AG04449 (cell line): ENCODE results near the gene SLC6A6.
A peak's percentile ranks its signal among the peaks of the same experiment; 100 is the strongest.

Source experiments
- CTCF ChIA-PET: fragments of 350-600 bp; formaldehyde crosslinking; extraction: SDS; loops from one replicate; lab custom pipeline; 2021; ENCODE audit warnings: antibody characterized with exemption; lab: Yijun Ruan, JAX
- POLR2A ChIA-PET: fragments of 400-600, 350-600 bp; formaldehyde crosslinking; extraction: SDS; loops from one replicate; lab custom pipeline; 2020; ENCODE audit warnings: antibody characterized with exemption, inconsistent platforms; lab: Yijun Ruan, JAX
- DNase-seq: peaks from one replicate; pipeline ENCODE4 v3.0.0-alpha.2; 2010; ENCODE audit warnings: low read depth, low spot score
- H3K4me3 ChIP-seq: 2 replicates; pipeline ENCODE4 v1.5.1; 2011; ENCODE audit warnings: low read depth, mild to moderate bottlenecking, control low read depth, low read length
- TF ChIP-seq, protein P1 (sequence below): IDR thresholded peaks from one replicate; pipeline ENCODE4 v1.5.1; 2011; ENCODE audit warnings: mild to moderate bottlenecking, moderate library complexity, low read length, control low read depth, inconsistent platforms; ENCODE audit not compliant: insufficient read depth; ENCODE audit errors: missing control alignments

SLC6A6 gene

DNA sequence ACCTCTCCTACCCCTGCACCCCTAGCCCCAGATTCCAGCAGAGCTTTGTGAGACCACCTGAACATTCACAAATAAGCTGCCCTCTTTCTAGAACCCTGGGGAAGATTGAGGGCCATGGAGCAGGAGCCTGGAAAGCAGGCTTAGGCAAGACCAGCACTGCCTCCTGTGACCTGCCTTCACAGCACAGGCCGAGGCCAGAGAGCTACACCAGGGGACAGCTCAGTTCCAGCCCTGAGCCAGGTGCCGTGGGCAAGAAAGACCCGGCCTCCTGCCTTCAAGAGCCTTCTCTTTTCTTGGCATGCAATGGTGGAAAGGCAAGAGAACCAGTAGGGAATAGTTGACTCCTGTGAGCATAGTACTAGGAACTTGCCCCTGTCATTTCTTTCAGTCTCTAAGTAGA, 48.1 kb downstream of the SLC6A6 start:
- ChIA-PET POLR2A (no interaction called here), CTCF (interaction anchor here (1.6 to 14.7 kb wide), 3 partner anchors 20 to 248 kb away, joined by 3 to 303 read pairs (median 188); no protein-coding TSS in a partner anchor)

DNA sequence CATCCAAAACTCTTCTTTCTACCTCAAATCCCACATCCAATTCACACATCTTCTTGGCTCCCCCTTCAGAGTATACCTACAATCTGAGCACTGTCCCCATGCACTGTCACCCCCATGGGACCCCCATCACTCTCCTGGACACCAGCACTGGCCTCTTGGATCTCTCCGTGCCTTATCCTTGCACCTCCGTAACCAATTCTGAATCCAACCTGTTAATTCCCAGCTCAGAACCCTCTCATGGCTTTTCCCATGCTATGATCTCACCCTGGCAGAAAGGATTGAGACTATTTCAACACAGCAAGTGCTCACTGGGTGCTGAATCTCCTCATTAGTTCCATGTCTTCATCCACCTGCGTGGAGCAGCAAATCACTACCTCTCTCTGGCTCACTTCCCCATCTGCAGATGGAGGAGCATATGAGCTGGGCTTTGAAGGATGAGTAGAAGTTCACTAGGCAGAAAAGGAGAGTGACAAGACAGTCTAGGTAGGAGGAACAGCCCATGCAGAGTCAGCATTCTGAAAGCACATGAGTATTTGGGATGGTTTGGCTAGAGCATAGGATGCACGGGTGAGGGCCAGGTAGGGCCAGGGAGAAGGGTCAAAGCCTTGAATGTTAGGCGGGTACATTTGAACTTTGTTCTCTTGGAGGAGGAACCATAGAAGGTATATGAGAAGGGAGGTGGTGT, 48.7 kb downstream of the SLC6A6 start:
- TF ChIP-seq, protein P1, sequence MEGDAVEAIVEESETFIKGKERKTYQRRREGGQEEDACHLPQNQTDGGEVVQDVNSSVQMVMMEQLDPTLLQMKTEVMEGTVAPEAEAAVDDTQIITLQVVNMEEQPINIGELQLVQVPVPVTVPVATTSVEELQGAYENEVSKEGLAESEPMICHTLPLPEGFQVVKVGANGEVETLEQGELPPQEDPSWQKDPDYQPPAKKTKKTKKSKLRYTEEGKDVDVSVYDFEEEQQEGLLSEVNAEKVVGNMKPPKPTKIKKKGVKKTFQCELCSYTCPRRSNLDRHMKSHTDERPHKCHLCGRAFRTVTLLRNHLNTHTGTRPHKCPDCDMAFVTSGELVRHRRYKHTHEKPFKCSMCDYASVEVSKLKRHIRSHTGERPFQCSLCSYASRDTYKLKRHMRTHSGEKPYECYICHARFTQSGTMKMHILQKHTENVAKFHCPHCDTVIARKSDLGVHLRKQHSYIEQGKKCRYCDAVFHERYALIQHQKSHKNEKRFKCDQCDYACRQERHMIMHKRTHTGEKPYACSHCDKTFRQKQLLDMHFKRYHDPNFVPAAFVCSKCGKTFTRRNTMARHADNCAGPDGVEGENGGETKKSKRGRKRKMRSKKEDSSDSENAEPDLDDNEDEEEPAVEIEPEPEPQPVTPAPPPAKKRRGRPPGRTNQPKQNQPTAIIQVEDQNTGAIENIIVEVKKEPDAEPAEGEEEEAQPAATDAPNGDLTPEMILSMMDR = no peak
- DNase-seq = no peak
- POLR2A ChIA-PET = interaction anchor here (1.9 to 2.2 kb wide), 2 partner anchors 18 to 36 kb away, joined by 10 to 11 read pairs; no protein-coding TSS in a partner anchor
- CTCF ChIA-PET = interaction anchor here (1.6 to 14.7 kb wide), 4 partner anchors 10 to 248 kb away, joined by 3 to 303 read pairs (median 100); no protein-coding TSS in a partner anchor
- no peak overlapping the region for H3K4me3 ChIP-seq

More for the DNA sequence above, 48.1 kb downstream of the SLC6A6 start:
- TF ChIP-seq, protein P1 = no peak
- no peak for DNase-seq
- H3K4me3 ChIP-seq = no peak overlapping the region

DNA sequence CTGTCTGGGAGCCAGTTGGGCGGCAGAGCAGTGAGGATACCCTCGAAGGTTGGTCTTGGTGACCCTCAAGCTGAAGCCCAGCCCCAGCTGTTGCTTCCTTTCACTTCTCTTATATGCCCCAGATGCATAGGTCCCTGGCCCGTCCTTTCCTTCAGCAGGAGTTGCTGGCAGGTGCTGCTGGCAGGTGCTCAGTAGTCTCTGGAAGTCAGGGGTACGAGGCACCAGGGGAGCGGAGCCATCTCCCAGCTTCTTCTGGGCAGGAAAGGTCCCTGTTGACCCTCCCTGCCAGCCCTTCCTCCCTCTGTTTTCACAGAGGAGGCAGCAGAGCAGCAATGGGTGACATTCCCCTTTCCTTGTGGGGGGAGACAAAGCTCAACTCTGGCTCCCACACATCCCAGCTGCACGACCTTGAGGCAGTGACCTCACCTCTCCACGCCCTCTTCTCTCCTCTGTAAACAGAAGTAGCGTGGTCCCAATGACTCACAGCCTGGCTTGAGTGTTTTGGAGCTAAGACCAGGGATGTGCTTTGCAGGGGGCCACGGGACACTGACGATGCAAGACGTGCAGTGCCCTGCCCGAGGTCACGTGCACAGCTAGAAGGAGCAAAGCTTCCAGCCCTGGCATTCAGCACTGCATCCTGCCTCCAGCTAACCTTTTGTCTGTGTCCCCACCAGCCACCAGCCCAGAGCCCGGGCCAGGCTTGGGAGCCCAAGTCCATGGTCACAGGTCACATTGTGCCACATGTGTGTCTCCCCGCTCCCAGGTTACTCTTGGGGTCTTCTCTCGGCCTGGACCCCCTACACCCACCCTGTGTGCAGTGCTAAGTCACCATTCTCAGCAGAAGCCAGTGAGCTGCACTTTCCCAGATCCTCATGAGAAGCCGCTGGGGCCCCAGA, 49.7 kb downstream of the SLC6A6 start:
- H3K4me3 ChIP-seq = no peak overlapping the region; the same call in 1 of the 2 replicates
- POLR2A ChIA-PET = interaction anchor here (0.8 to 2.2 kb wide), 8 partner anchors 11 to 274 kb away, joined by 3 to 11 read pairs (median 4); partner anchors contain the start of genes LSM3, SLC6A6 and XPC
- CTCF ChIA-PET = interaction anchor here (0.9 to 14.7 kb wide), 8 partner anchors 9 to 555 kb away, joined by 3 to 303 read pairs (median 7); no protein-coding TSS in a partner anchor
- peak; percentile 78 for DNase-seq
- TF ChIP-seq, protein P1 = no peak

DNA sequence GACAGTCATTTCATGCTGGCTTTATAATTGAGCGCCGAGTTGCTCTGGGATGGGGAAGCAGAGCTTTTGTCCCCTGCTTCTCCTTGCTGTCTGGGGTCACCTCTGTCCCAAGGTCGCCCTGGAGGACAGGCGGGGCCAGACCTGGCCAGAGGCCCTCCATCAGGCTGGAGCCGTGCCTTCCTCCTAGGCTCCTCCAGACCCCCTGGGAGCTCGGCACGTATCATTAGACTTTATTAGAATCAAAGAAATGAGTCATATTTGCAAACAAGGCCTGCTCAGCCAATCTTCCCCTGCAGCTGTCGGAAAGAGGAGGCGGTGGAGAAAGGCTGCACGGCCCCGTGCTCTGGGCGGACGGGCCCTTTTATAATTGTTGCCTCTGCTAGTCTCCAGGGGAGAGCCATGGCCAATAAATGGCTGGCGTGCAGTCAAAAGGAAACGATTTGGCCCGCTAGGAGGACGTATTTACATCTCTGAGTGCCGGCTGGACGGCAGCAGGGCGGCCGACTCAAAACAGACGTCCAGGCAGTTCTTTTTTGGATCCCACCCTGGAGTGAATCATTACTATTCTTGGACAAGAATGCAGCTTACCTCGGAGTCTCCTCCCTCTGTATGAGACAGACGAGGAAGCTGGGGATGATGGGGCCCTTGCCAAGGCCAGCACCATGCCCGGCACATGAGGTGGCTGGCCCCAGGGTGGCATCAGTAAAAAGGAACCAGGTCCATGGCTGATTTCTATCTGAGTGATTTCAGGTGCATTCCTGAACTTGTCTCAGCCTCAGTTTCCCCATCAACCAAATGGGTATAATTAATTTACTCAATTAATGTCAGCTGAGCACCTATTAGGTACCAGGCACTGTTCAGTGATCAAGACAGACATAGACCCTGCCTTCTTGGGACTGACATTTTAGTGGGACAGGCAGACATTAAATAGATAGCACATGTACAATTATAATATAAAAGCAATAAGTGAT, 50.6 kb downstream of the SLC6A6 start:
- ChIA-PET POLR2A (interaction anchor here (0.6 to 2.2 kb wide), 11 partner anchors 9 to 274 kb away, joined by 3 to 11 read pairs (median 3); partner anchors contain the start of genes LSM3, SLC6A6 and XPC), CTCF (interaction anchor here (0.9 to 14.7 kb wide), 9 partner anchors 8 to 556 kb away, joined by 3 to 303 read pairs (median 5); no protein-coding TSS in a partner anchor)
- TF ChIP-seq, protein P1 = no peak
- peak; percentile 88 for DNase-seq
- peak overlapping the region; percentile 12; the same call in 1 of the 2 replicates for H3K4me3 ChIP-seq

DNA sequence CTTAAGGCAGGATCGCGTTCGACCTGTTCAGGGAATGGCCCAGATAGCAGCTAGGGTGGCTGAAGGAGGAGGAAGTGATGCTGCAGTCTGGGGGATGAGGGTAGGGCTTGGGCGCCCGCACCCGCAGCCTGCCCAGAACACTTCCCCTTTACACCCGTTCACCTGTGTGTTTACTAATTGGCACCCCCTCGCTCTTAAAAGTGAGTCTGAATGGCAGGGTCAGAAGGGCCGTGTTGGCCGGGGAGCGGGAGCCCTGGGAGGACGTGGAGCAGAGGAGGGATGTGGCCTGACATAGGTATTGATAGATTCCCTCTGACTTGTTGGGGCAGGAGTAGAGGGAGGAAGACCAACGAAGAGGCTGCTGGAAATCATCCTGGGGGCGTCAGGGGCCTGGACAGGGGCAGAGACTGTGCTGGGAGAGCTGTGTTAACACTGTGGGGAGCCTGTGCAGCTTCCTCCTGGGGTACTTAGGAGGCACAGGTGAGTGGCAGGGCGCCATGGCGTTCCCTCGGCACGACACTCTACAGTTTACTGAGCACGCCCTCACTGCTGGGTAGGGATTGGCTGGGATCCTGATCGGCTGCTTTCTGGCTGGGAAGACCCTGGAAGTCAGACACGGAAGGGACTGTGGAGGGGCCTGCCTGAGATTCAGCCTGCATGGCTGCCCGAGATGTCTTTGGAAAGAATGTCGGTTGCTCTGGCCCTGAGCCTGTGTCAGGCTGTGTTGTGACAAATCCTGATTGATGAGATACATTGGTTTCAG, 51.7 kb downstream of the SLC6A6 start:
- TF ChIP-seq, protein P1 = no peak
- CTCF ChIA-PET = interaction anchor here (1.1 to 14.7 kb wide), 5 partner anchors 13 to 251 kb away, joined by 3 to 303 read pairs (median 6); no protein-coding TSS in a partner anchor
- H3K4me3 ChIP-seq = no peak overlapping the region
- POLR2A ChIA-PET = interaction anchor here (0.9 kb wide), 1 partner anchor 30 kb away, joined by 3 read pairs; no protein-coding TSS in a partner anchor
- no peak for DNase-seq
